GM18858 (cell line): ENCODE results near the gene PDE4D.
"Not testable (repeated sequence)": the region's sequence is repeated elsewhere in the genome, so short reads cannot be mapped to it uniquely, and the experiment has no call there.

Experiments
- ATAC-seq: cut with Tn5 transposase; IDR thresholded peaks from one replicate; pipeline ENCODE4 v1.9.1; 2021; ENCODE audit not compliant: unreplicated experiment

Gene PDE4D

DNA sequence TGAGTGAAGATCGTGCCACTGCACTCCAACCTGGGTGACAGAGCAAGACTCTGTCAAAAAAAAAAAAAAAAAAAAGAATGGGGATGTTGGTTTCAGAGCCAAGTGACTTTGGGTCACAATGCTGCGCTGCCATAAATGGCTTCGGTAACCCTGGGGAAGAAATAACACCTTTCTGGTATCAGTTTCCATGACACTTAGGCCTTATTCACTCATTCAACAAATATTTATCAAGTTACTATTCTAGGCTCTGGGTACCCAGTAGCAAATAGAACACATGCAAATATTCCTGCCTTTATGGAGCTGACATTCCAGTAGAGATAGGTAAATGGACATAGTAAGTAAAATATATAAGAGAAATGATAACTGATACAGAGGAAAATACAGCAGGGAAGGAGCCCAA lies 454.2 kb downstream of the PDE4D start:
- ATAC-seq, result no peak

DNA sequence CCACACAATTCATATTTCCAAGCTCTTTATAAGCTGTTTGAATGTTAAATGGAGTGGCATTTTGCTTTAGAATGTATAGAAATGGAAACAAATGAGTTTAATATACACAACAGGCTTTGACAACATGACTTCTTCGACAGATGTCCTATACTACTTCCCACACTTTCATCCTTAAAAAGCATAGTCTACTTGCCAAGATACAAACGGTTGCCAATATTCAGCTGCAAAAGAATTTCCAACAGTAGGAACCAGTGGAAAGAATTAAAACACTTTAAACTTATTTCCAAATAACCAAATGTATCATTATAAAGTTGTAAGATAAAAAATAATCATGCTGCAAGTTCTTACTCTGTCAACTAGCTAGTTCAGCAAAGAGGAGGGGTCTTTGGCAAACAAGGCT lies 456.4 kb downstream of the PDE4D start:
- no peak for ATAC-seq

GRCh38 chr5:59436364-59437148 lies 457.0 kb downstream of the PDE4D start:
- ATAC-seq, result no peak

DNA sequence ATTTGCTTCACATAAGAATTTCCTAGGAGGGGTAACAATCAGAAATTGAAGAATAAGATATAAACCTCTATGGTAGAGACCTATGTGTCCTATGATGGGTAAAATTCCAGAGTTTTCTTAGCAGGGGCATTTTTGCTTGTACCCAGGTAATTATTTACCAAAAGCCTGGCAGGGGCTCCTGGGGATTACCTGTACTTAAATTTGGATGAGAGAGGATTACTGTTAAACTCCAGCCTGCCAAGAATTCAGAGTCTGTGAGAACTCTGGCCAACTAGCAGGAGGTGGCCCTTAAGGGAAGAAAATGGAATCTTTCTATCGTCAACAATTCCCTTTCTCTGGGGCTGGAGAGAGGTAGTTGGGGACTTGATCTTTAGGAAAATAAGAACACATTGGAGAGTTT lies 460.4 kb downstream of the PDE4D start:
- no peak for ATAC-seq

DNA sequence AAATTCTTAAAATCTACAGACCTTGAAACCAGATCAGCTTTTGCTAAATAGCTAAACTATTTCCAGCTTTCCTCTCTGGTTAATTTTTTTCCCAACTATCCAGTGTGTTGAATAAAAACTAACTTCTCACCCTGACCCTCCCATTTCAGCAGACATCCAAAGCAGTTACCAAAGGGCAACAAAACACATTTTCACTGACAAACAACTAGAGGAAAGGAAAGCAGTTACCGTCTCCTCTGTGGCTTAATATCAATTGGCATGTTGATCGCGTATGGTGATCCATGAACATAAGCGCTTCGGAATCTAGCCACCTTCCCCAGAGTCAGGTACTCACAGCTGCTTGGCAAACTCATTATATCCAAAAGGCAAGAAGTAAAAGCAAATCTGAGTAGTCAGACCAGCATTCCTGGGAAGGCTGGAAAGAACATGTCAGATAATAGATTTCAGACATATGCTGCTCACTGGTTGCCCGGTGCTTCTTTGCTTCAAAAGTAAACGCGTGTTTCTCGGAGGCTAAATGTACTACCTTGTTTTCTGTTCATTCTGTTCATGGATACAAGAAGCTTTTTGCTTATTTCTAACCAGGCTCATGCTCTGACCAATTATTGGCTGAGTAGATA lies 463.4 kb downstream of the PDE4D start:
- ATAC-seq, result no peak

DNA sequence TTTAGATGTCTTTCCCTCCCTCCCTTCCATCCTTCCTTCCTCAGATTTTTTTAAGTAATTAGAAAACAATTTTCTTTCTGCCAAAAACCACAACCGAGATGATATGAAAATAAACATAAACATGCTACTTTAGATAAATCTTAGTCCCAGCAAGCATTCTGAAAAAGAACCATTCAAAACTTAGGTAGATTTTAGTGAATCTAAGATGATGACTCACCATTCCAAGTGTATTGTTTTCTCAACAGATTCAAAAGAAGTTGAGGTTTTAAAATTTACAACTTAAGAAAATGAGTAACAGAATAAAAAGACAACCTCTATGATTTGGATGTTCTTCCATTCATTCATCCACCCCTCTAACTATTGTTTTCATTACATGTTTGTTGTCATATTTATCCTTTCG lies 465.1 kb downstream of the PDE4D start:
- no peak for ATAC-seq

- ATAC-seq, result no peak
Measured at GRCh38 chr5:59424515-59424914, 469.0 kb downstream of the PDE4D start.

DNA sequence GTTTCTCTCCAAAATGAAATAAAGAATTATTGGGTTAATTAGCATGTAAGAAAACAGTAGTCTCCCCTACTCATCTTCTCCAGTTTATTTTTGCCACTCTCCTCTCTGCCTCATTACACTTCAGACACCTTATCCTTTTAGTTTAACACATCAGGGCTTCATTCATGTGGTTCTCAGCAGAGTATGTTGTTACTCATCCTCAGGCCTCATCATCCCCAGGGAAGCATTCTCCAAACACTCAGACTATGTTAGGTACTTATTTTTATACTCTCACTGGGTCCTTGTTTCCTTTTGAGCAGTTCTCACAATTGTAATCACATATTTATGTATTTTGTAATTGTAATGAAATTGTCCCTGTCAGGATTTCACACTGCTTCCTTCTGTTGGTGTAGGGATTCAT lies 470.5 kb downstream of the PDE4D start:
- no peak for ATAC-seq

DNA sequence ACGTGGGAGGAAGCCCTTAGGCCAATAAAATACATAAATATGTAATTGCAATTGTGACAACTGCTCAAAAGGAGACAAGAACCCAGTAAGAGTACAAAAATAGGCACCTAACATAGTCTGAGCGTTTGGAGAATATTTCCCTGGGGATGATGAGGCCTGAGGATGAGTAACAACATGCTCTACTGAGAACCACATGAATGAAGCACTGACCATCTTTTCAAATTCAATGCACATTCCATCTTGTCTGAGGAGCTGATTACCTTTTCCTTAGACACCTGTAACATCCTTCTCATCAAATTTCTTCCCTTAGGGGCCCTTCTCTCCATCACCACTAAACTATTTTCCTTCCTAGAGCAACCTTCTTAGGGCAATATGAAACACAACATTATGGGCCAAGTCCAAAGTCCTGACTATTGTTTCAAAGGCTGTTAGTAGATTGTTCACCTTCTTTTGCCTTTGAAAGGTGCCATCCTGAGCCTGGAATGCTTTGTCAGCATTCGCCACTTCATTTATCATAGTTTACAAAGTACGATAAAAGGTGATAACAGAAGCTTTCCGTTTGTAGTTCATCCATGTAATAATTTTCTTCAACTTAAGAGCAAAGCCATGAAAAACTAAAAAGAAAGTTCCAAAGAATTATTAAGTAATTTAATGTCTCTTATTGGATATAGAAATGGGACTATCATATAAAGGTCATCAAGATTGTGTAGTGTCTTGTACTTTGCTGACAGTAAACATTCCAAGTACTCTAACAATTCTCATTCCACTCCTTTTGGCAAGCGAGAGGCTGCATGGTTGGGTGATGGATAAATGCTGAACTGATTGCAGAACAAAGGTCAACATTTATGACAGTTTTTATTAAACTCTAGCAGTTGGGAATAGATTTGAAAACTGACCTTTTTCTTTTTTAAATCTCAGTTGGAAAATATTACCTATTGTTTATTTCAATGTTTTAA lies 471.3 kb downstream of the PDE4D start:
- no peak for ATAC-seq

DNA sequence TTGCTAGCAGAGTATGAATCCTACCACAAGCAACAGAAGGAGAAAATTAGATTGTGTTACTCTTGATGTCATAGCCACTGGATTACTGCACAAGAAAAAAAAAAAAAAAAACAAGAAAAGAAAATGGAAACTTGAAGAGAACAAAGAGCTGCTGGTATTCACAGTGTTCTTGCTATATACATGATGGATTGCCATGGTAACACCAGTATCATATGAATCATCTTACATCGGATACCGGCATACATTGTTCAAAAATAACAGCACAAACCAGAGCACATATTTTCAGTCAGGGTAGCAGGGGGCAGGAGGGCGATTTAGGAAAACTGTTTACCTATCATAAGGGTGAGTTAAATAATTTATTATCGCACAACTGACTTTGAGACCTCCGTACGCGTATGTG lies 472.9 kb downstream of the PDE4D start:
- ATAC-seq, result no peak

GRCh38 chr5:59418808-59419207 lies 474.7 kb downstream of the PDE4D start:
- no peak for ATAC-seq

DNA sequence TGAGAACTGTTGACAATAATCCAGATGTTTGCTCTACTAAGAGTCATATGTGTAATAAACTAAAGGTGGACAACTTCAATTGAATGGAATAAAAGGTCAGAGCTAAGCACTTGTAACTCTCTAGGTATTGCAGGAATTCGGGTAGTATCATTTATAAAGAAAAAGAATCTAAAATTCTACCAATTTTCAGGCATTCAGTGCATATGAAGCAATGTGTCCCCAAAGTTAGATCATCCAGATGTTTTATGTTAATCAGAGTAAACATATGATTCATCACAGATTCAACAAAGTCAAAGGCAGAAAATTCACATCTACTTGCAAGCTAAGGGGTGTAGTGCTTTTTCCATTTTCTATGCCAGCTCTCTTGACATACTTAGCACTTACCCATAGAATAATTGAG lies 477.1 kb downstream of the PDE4D start:
- ATAC-seq, result no peak

- no peak for ATAC-seq
Measured at GRCh38 chr5:59416026-59416425, 477.5 kb downstream of the PDE4D start.

GRCh38 chr5:59412428-59412827 lies 481.1 kb downstream of the PDE4D start:
- no peak for ATAC-seq

DNA sequence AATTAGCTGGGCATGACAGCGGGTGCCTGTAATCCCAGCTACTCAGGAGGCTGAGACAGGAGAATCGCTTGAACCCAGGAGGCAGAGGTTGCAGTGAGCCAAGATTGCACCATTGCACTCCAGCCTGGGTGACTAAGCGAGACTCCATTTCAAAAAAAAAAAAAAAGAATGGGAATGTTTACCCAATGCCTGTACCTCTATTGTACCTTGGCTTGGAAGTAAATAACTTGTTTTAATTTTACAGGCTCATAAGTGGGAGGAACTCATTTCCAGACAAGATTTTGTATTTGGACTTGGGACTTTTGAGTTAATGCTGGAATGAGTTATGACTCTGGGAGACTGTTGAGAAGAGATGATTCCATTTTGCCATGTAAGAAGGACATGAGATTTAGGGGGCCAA lies 484.5 kb downstream of the PDE4D start:
- not testable (repeated sequence) for ATAC-seq

- ATAC-seq, result no peak
Measured at GRCh38 chr5:59407967-59408366, 485.6 kb downstream of the PDE4D start.

DNA sequence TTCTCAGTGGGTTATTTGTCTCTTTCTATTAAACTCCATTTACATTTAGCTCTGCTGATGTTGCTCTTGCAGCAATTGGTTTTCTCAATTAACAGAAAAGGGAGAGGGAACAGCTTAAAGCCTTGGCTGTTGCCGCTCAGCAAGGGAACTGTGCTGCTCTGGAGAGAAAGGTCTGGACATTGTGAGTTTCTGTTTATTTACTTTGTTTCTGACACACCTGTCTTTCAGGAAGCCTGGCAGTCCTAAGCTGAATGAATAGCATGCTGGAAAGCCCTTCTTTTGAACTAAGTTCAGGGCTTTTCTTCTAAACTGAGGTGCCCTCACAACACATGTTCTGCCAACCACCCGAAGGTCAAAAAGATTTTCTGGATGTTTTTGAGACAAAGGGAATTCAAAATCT lies 491.9 kb downstream of the PDE4D start:
- no peak for ATAC-seq

DNA sequence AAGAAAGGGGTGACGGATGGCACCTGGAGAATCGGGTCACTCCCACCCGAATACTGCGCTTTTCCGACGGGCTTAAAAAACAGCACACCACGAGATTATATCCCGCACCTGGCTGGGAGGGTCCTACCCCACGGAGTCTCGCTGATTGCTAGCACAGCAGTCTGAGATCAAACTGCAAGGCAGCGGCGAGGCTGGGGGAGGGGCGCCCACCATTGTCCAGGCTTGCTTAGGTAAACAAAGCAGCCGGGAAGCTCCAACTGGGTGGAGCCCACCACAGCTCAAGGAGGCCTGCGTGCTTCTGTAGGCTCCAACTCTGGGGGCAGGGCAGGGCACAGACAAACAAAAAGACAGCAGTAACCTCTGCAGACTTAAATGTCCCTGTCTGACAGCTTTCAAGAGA lies 498.6 kb downstream of the PDE4D start:
- ATAC-seq, result not testable (repeated sequence)

- ATAC-seq, result no peak
Measured at GRCh38 chr5:59393585-59394420, 499.7 kb downstream of the PDE4D start.

GRCh38 chr5:59391576-59391975 lies 501.9 kb downstream of the PDE4D start:
- no peak for ATAC-seq

GRCh38 chr5:59390989-59391388 lies 502.5 kb downstream of the PDE4D start:
- no peak for ATAC-seq
